ENCODE results near the gene ARAP1.

- TF ChIP-seq POLR2AphosphoS5 (IDR thresholded peaks at IDR 0.05), result no peak
- no peak for TF ChIP-seq CTCF (IDR thresholded peaks at IDR 0.05)
- TF ChIP-seq POLR2A (IDR thresholded peaks at IDR 0.05), result no peak
These were observed 14.9 kb downstream of the ARAP1 start for GRCh38 chr11:72737336-72737735.

Data from suprapubic skin (tissue), 4 donors.